H1 (cell line): ENCODE results near the gene TRIM7. TPM values are rescaled to one million over a fixed set of nuclear protein-coding genes. Genes with fewer than 3 reads are reported as not detected.

Source experiments
- CTCF ChIA-PET: fragments of 300-600 bp; sonication (Branson Sonifier 250); formaldehyde crosslinking; loops from one replicate; lab custom pipeline; 2021; ENCODE audit not compliant: partially characterized antibody; lab: Charles Lee
- POLR2A ChIA-PET: fragments of 300-600 bp; sonication (Branson Sonifier 250); formaldehyde crosslinking; loops from one replicate; lab custom pipeline; 2021; ENCODE audit warnings: inconsistent platforms; ENCODE audit not compliant: partially characterized antibody; lab: Charles Lee
- DNase-seq, 2 experiments: peaks; one replicate each; pipeline versions ENCODE4 v3.0.0 to v3.0.0-alpha.2; 2010 to 2022; ENCODE audit warnings: low spot score in 2 of 2, low read depth in 1 of 2, mixed read lengths in 1 of 2
- FAIRE-seq: peaks from 2 replicates; lab custom pipeline; 2011; peaks lifted over from hg19 to GRCh38; lab: Jason Lieb, UNC
- H2AFZ ChIP-seq: 2 replicates; pipeline ENCODE4 v1.8.1; 2012; ENCODE audit warnings: low read length, inconsistent platforms
- H2AK5ac ChIP-seq: 2 replicates; pipeline ENCODE4 v1.6.1; 2013; ENCODE audit warnings: low read depth, low read length
- H2BK120ac ChIP-seq: replicated peaks from 2 replicates; pipeline ENCODE3; 2013; ENCODE audit warnings: low read depth, low read length, inconsistent platforms
- H2BK12ac ChIP-seq: 2 replicates; pipeline ENCODE4 v1.6.1; 2013; ENCODE audit warnings: low read depth, low read length
- H2BK15ac ChIP-seq: 2 replicates; pipeline ENCODE4 v1.6.1; 2013; ENCODE audit warnings: low read length
- H2BK20ac ChIP-seq: 2 replicates; pipeline ENCODE4 v1.6.1; 2013; ENCODE audit warnings: low read length
- H2BK5ac ChIP-seq: 2 replicates; pipeline ENCODE4 v1.6.1; 2013; ENCODE audit warnings: low read depth, low read length
- H3K14ac ChIP-seq: 2 replicates; pipeline ENCODE4 v1.6.1; 2013; ENCODE audit warnings: inconsistent platforms; ENCODE audit not compliant: insufficient read length
- H3K18ac ChIP-seq: 2 replicates; pipeline ENCODE4 v1.6.1; 2013; ENCODE audit warnings: low read length; ENCODE audit errors: extremely low read depth
- H3K23ac ChIP-seq: 2 replicates; pipeline ENCODE4 v1.6.1; 2013; ENCODE audit warnings: inconsistent platforms; ENCODE audit not compliant: insufficient read length
- H3K23me2 ChIP-seq: 2 replicates; pipeline ENCODE4 v1.6.1; 2013; ENCODE audit warnings: low read depth, low read length
- H3K27ac ChIP-seq: 2 replicates; pipeline ENCODE4 v1.6.1; 2011; ENCODE audit warnings: low read depth, low read length, inconsistent platforms
- H3K27me3 ChIP-seq, 4 experiments: replicated peaks in 1 of 4; 1 replicate in 1 of 4; 2 replicates in 3 of 4; pipeline versions ENCODE4 v1.6.1 to v1.8.1; 2011 to 2013; ENCODE audit warnings: low read length in 3 of 4, mild to moderate bottlenecking in 3 of 4, inconsistent platforms in 2 of 4, mixed read lengths in 2 of 4, moderate library complexity in 1 of 4; ENCODE audit not compliant: control insufficient read depth in 3 of 4, insufficient read depth in 3 of 4; ENCODE audit errors: extremely low read depth in 1 of 4
- H3K36me3 ChIP-seq, 4 experiments: 2 replicates each; pipeline versions ENCODE4 v1.6.1 to v1.8.1; 2011 to 2013; ENCODE audit warnings: mild to moderate bottlenecking in 4 of 4, low read length in 3 of 4, moderate library complexity in 2 of 4, control low read depth in 1 of 4, inconsistent platforms in 1 of 4; ENCODE audit not compliant: insufficient read depth in 4 of 4, control insufficient read depth in 2 of 4
- H3K4ac ChIP-seq: replicated peaks from 2 replicates; pipeline ENCODE3; 2013; ENCODE audit warnings: low read length, low read depth, mixed read lengths, inconsistent platforms; ENCODE audit not compliant: insufficient read length
- H3K4me1 ChIP-seq, 4 experiments: replicated peaks in 1 of 4; 1 replicate in 1 of 4; 2 replicates in 3 of 4; pipeline versions ENCODE4 v1.6.1 to v1.8.1; 2011 to 2013; ENCODE audit warnings: low read length in 3 of 4, inconsistent platforms in 2 of 4, mixed read lengths in 1 of 4; ENCODE audit not compliant: insufficient read depth in 4 of 4, control insufficient read depth in 3 of 4
- H3K4me2 ChIP-seq, 2 experiments: 2 replicates each; pipeline versions ENCODE4 v1.6.1 to v1.8.1; 2011 to 2013; ENCODE audit warnings: low read depth in 2 of 2, low read length in 2 of 2, control low read depth in 1 of 2, inconsistent platforms in 1 of 2, mild to moderate bottlenecking in 1 of 2; ENCODE audit not compliant: insufficient read depth in 1 of 2
- H3K4me3 ChIP-seq, 4 experiments: fragments of 200-600, 300-600 bp in 1 of 4; sonication (generic), shearing (Covaris generic), sonication (Bioruptor Twin) in 1 of 4; 2 replicates each; pipeline versions ENCODE4 v1.5.1 to v1.8.1; 2011 to 2016; ENCODE audit warnings: low read length in 4 of 4, low read depth in 3 of 4, control low read depth in 2 of 4, inconsistent platforms in 2 of 4, mild to moderate bottlenecking in 2 of 4, mixed read lengths in 1 of 4, moderate library complexity in 1 of 4; ENCODE audit not compliant: insufficient read depth in 2 of 4; ENCODE audit errors: extremely low read depth in 1 of 4
- H3K56ac ChIP-seq: replicated peaks from 2 replicates; pipeline ENCODE3; 2013; ENCODE audit warnings: low read depth, mild to moderate bottlenecking, mixed read lengths, low read length, inconsistent platforms; ENCODE audit not compliant: insufficient read length
- H3K79me1 ChIP-seq: 2 replicates; pipeline ENCODE4 v1.6.1; 2013; ENCODE audit warnings: low read depth, low read length, control low read depth
- H3K79me2 ChIP-seq, 2 experiments: 2 replicates each; pipeline versions ENCODE4 v1.6.1 to v1.8.1; 2012 to 2013; ENCODE audit warnings: low read length in 2 of 2, mild to moderate bottlenecking in 2 of 2, inconsistent platforms in 1 of 2; ENCODE audit not compliant: insufficient read depth in 2 of 2, control insufficient read depth in 1 of 2
- H3K9ac ChIP-seq, 4 experiments: replicated peaks in 1 of 4; 1 replicate in 1 of 4; 2 replicates in 3 of 4; pipeline versions ENCODE4 v1.6.1 to v1.8.1; 2011 to 2013; ENCODE audit warnings: low read depth in 3 of 4, low read length in 3 of 4, control low read depth in 2 of 4, mild to moderate bottlenecking in 2 of 4, moderate library complexity in 2 of 4, inconsistent platforms in 1 of 4; ENCODE audit errors: extremely low read depth in 1 of 4
- H3K9me3 ChIP-seq, 2 experiments: 2 replicates each; pipeline versions ENCODE4 v1.6.1 to v1.8.1; 2012 to 2013; ENCODE audit warnings: mild to moderate bottlenecking in 2 of 2, moderate library complexity in 2 of 2, control low read depth in 1 of 2, inconsistent platforms in 1 of 2, low read depth in 1 of 2, low read length in 1 of 2, mixed read lengths in 1 of 2; ENCODE audit not compliant: insufficient read depth in 2 of 2
- H4K20me1 ChIP-seq, 2 experiments: replicated peaks in 1 of 2; 2 replicates each; pipeline versions ENCODE3 to v1.8.1; 2011 to 2013; ENCODE audit warnings: inconsistent platforms in 2 of 2, low read length in 2 of 2, mild to moderate bottlenecking in 1 of 2; ENCODE audit not compliant: insufficient read depth in 2 of 2, control insufficient read depth in 1 of 2
- H4K5ac ChIP-seq: 2 replicates; pipeline ENCODE4 v1.6.1; 2013; ENCODE audit warnings: low read length, low read depth, mixed read lengths, inconsistent platforms; ENCODE audit not compliant: insufficient read length
- H4K8ac ChIP-seq: 2 replicates; pipeline ENCODE4 v1.8.0; 2013; ENCODE audit warnings: mild to moderate bottlenecking, moderate library complexity, low read length, inconsistent platforms; ENCODE audit not compliant: insufficient read depth; ENCODE audit errors: extremely low read depth
- H4K91ac ChIP-seq: replicated peaks from 2 replicates; pipeline ENCODE3; 2013; ENCODE audit warnings: low read length, mixed read lengths, inconsistent platforms; ENCODE audit not compliant: insufficient read length
- ASH2L ChIP-seq: fragments of 200-600, 300-600 bp; sonication (generic); IDR thresholded peaks from one replicate; pipeline ENCODE4 v1.7.1; 2017; ENCODE audit warnings: low read length
- JUN ChIP-seq: IDR thresholded peaks from 2 replicates; pipeline ENCODE4 v1.6.1; 2011; ENCODE audit warnings: low read depth, mild to moderate bottlenecking, improper control_type of control experiment, low read length
- MAFK ChIP-seq: IDR thresholded peaks from 2 replicates; pipeline ENCODE4 v1.6.1; 2012; ENCODE audit warnings: low read depth, mild to moderate bottlenecking, improper control_type of control experiment, low read length
- POLR2A ChIP-seq, 2 experiments: IDR thresholded peaks; 1 replicate in 1 of 2; 2 replicates in 1 of 2; pipeline ENCODE4 v1.6.1; 2011; ENCODE audit warnings: low read depth in 2 of 2, low read length in 2 of 2, mild to moderate bottlenecking in 2 of 2; ENCODE audit errors: control extremely low read depth in 1 of 2
- POLR2AphosphoS5 ChIP-seq: IDR thresholded peaks from 2 replicates; pipeline ENCODE4 v1.6.1; 2011; ENCODE audit warnings: low read depth, low read length
- SIN3A ChIP-seq, 2 experiments: IDR thresholded peaks in 1 of 2; conservative IDR thresholded peaks in 1 of 2; 2 replicates each; pipeline ENCODE4 v1.6.1; 2011 to 2012; ENCODE audit warnings: low read length in 2 of 2, improper control_type of control experiment in 1 of 2, low read depth in 1 of 2, mild to moderate bottlenecking in 1 of 2
- WGBS, 2 experiments: shearing (Covaris generic) in 1 of 2; methylation state at CpG; one replicate each; pipeline versions ENCODE4 v1.1.6 to v1.1.7; 2013 to 2015; ENCODE audit warnings: low lambda C conversion rate in 2 of 2, mixed read lengths in 2 of 2, inconsistent platforms in 1 of 2, low coverage in 1 of 2, missing lambda C conversion rate in 1 of 2; ENCODE audit not compliant: insufficient replicate concordance in 2 of 2, insufficient coverage in 1 of 2, insufficient read length in 1 of 2; ENCODE audit errors: extremely low coverage in 1 of 2, missing lambda C conversion rate in 1 of 2; 5-methylcytosine and 5-hydroxymethylcytosine counted together
- polyA plus RNA-seq, 7 experiments: library from polyadenylated mRNA; depleted of rRNA in 3 of 7; stranded (reverse) in 5 of 7; unstranded in 2 of 7; fragments of >200 nt in 5 of 7; fragments of 200-250 nt in 2 of 7; gene quantifications; 1 replicate in 5 of 7; 2 replicates in 1 of 7; 4 replicates in 1 of 7; pipeline versions ENCODE4 v1.2.1 to v1.2.3, GENCODE V29; 2011 to 2013; ENCODE audit warnings: missing spikeins in 2 of 7, mixed read lengths in 2 of 7
- total RNA-seq: library from RNA; stranded (reverse); fragmentation: NEBNext Ultra II Directional; extraction: Animal tissue kit (Norgen Biotek cat#: 25700); gene quantifications from 2 replicates; pipeline ENCODE4 v1.2.1, GENCODE V29; 2021

TRIM7 gene
- total and polyA plus RNA-seq, 2 of the 8 experiments (the other 6 are each of a cell fraction or from before 2014, with no cell fraction given): 0.36 to 0.47 TPM

- POLR2A ChIA-PET: interaction anchor here (0.6 to 34.2 kb wide), 16 partner anchors 4 to 855 kb away, joined by 3 to 1334 read pairs (median 8); partner anchors contain the start of genes RACK1, TRIM41, TRIM52 and TRIM7
- peak overlapping the region; percentile 81 to 97 for H3K4me2 ChIP-seq
- peaks cover 9% of the 10 kb centered on the region; the same call in 1 of the 2 replicates for H3K23me2 ChIP-seq
- no peak overlapping the region for H4K91ac ChIP-seq
- TF ChIP-seq JUN: no peak
- peak in 1 of 2 experiments; percentile 54; a peak in 2 of 3 replicates for TF ChIP-seq POLR2A (IDR thresholded peaks at IDR 0.05; ENCODE audit: control extremely low read depth in 1 of 2, low read depth in 2 of 2, low read length in 2 of 2)
- TF ChIP-seq SIN3A (conservative IDR thresholded peaks at IDR 0.05 in 1 of 2, IDR thresholded peaks at IDR 0.05 in 1 of 2; ENCODE audit: low read depth in 1 of 2, low read length in 2 of 2): 0 out of 4 replicates have a peak, but pooled peaks of 1 of the 2 experiments have one; percentile 12
- TF ChIP-seq POLR2AphosphoS5: peak; percentile 46
- TF ChIP-seq MAFK: no peak
- TF ChIP-seq ASH2L: no peak
- H2AK5ac ChIP-seq: no peak overlapping the region
- no peaks in the 10 kb centered on the region for H3K27me3 ChIP-seq
- peaks cover 57 to 68% (median 63%) of the 10 kb centered on the region in 4 experiments for H3K36me3 ChIP-seq
- H3K79me1 ChIP-seq: peaks cover 9% of the 10 kb centered on the region
- no peak overlapping the region for H3K56ac ChIP-seq
- H3K9me3 ChIP-seq: no peaks in the 10 kb centered on the region
- no peak for DNase-seq
- CTCF ChIA-PET: interaction anchor here (1.0 kb wide), 1 partner anchor 38 kb away, joined by 3 read pairs; no protein-coding TSS in a partner anchor
- peak overlapping the region; percentile 65 to 99 (median 98); a peak in 6 of 7 replicates for H3K9ac ChIP-seq
- no peak overlapping the region for H2BK12ac ChIP-seq
- H3K27ac ChIP-seq: 0 out of 2 replicates have a peak overlapping the region, but pooled peaks have one; percentile 36
- H3K23ac ChIP-seq: no peak overlapping the region
- WGBS, 2 experiments: 85% methylated on average over 5 of the region's 6 CpGs; no CpG with 5 or more reads in 1 of the 2 experiments
- no peak overlapping the region for H2AFZ ChIP-seq
- peaks cover 5 to 19% (median 10%) of the 10 kb centered on the region in 4 experiments for H3K4me1 ChIP-seq
- peaks cover 26 to 31% of the 10 kb centered on the region in 2 experiments for H4K20me1 ChIP-seq
- no peak overlapping the region for H4K8ac ChIP-seq
- H2BK20ac ChIP-seq: no peak overlapping the region
- no peak overlapping the region for H2BK15ac ChIP-seq
- H3K18ac ChIP-seq: no peak overlapping the region
- FAIRE-seq: no peak
- H2BK5ac ChIP-seq: 0 out of 2 replicates have a peak overlapping the region, but pooled peaks have one; percentile 32
- peaks cover 22 to 51% of the 10 kb centered on the region in 2 experiments for H3K79me2 ChIP-seq
- H4K5ac ChIP-seq: no peak overlapping the region
- H2BK120ac ChIP-seq: no peak overlapping the region
- peak overlapping the region; percentile 83 to 100 (median 96); a peak in 5 of 8 replicates for H3K4me3 ChIP-seq
- H3K4ac ChIP-seq: no peak overlapping the region
- H3K14ac ChIP-seq: no peak overlapping the region
Observed at GRCh38 chr5:181241393-181241975, 36.5 kb upstream of the TRIM7 start.
